Lower leg skin (tissue), 4 donors: ENCODE measurements around the gene EIF2AK2. TPM values are rescaled to one million over a fixed set of nuclear protein-coding genes. Genes with fewer than 3 reads are reported as not detected.

Source experiments
- DNase-seq, 2 donors: peaks; one replicate each; pipeline ENCODE4 v3.0.0-alpha.2; 2019; ENCODE audit warnings: low spot score in 2 of 2
- H3K4me3 ChIP-seq: fragments of 200-600 bp; sonication (generic); 2 replicates; pipeline ENCODE4 v1.5.1; 2017; ENCODE audit warnings: mild to moderate bottlenecking, low read depth; ENCODE audit not compliant: poor library complexity, severe bottlenecking
- CTCF ChIP-seq, 3 donors: fragments of 450-650 bp; IDR thresholded peaks; one replicate each; pipeline ENCODE4 v1.5.1; 2016; ENCODE audit warnings: antibody characterized with exemption in 3 of 3, mild to moderate bottlenecking in 3 of 3, moderate library complexity in 2 of 3
- POLR2A ChIP-seq, 2 donors: fragments of 450-650 bp; IDR thresholded peaks; one replicate each; pipeline ENCODE4 v1.6.1; 2016 to 2017; ENCODE audit warnings: antibody characterized with exemption in 2 of 2, mild to moderate bottlenecking in 1 of 2, moderate library complexity in 1 of 2
- WGBS, 2 donors: methylation state at CpG; one replicate each; pipeline ENCODE4 v1.1.5; 2018; 5-methylcytosine and 5-hydroxymethylcytosine counted together
- intact Hi-C: fragments of 100-400 bp; cut with DNase I; formaldehyde crosslinking; loops from one replicate; pipeline ENCODE4 v1.15.0; 2023; ENCODE audit warnings: low total_unique reads
- total RNA-seq, 4 donors: library from RNA; depleted of rRNA; stranded (reverse); fragments of >200 nt; gene quantifications; one replicate each; pipeline ENCODE4 v1.1.0, GENCODE V29; 2016

EIF2AK2 gene
- total RNA-seq, 4 donors from 2014 or later, result 5.3 to 10.7 (median 7.4) TPM

DNA sequence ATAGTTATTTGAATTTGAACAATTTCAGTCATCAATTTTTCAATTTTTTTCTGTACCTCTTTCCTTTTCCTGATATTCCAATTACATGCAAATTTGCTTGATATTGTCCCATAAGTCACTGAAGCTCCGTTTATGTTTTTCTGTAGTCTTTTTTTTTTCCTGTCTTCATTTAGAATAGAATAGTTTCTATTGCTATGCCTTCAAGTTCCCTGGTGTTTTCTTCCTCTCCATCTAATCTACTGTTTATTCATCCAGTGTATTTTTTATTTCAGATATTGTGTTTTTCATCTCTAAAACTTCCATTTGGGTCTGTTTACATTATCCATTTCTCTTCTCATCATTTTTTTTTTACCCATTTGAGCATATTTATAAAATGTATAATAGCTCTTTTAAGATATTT is 8.0 kb upstream of the EIF2AK2 start:
- WGBS, 2 donors, result 87 to 97% methylated on average over 1 of the region's 1 CpG
- TF ChIP-seq POLR2A (IDR thresholded peaks at IDR 0.05) (no peak), CTCF (IDR thresholded peaks at IDR 0.05) (no peak)
- no peak overlapping the region for H3K4me3 ChIP-seq
- intact Hi-C loops, result no loop called here
- DNase-seq, result no peak

DNA sequence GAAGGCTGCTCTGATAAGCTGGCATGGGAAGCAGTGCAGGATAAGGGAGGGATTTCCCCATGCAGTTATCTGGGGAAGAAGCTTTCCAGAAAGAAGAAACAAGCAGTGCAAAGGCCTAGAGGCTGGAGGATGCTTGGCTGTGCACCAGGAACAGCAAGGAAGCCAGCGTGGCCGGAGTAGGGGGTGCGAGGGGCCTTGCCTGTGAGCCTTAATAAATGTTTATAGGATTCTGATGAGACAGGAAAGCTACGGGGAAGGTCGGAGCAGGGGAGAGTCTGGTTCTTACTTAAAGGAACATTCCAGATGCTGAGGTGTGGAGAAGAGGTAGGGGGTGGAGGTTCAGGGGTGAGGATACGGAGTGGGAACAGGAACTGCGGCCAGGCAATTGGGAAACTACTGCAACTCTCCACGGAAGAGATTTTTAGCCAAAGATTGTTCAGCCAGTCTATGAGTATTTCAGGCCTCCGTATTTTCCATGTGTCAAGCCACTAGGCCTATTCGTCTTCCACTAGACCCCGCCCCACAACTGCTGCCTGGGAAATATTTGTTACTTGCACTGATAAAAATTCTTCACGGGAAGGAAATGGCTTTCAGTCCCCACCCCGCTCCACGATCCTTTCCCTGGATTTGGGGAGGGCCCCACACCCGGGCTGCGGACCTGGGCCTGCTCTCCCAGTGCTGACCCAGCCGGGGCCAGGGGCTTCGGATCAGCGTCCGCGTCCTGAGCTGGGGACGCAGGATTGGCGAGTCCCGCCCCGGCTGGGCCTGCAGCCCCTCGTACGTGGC is 516 bp downstream of the EIF2AK2 start:
- intact Hi-C loops, result no loop called here
- H3K4me3 ChIP-seq, result peak overlapping the region; percentile 77
- WGBS, 2 donors, result 1% methylated on average over 23 to 27 of the region's 27 CpGs
- no peak for TF ChIP-seq POLR2A (IDR thresholded peaks at IDR 0.05)
- peak; percentile 35 to 88 for DNase-seq

DNA sequence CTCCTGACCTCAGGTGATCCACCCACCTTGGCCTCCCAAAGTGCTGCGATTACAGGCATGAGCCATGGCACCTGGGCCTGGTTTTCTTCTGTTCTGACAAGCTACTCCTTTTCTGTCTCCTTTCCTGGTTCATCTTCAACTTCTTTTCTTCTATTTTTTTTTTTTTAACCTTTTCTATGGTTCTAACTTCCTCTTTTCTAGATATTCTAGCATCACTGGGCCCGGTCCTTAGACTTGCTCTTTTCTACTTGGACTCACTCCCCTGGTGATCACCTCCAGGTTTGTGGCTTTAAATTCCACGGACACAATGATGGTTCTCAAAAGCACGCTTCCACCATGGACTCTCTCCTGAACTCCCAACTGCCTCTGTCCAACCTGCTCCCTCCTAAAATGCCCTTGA is 2.0 kb downstream of the EIF2AK2 start:
- no peak for TF ChIP-seq CTCF (IDR thresholded peaks at IDR 0.05)
- TF ChIP-seq POLR2A (IDR thresholded peaks at IDR 0.05), result no peak
- WGBS, 2 donors, result 89 to 93% methylated on average over 4 of the region's 4 CpGs
- H3K4me3 ChIP-seq, result no peak overlapping the region
- intact Hi-C loops, result no loop called here
- no peak for DNase-seq

- no peak overlapping the region for H3K4me3 ChIP-seq
- intact Hi-C loops, result no loop called here
- 86 to 90% methylated on average over 5 of the region's 5 CpGs for WGBS, 2 donors
- no peak for TF ChIP-seq POLR2A (IDR thresholded peaks at IDR 0.05)
- no peak for DNase-seq
Measured at GRCh38 chr2:37153224-37153623, 3.6 kb downstream of the EIF2AK2 start.

- TF ChIP-seq CTCF (IDR thresholded peaks at IDR 0.05), result no peak
- no peak for TF ChIP-seq POLR2A (IDR thresholded peaks at IDR 0.05)
- H3K4me3 ChIP-seq, result no peak overlapping the region
- no peak for DNase-seq
- WGBS, 2 donors, result 34 to 37% methylated on average over 6 of the region's 6 CpGs
- intact Hi-C loops, result no loop called here
Measured at GRCh38 chr2:37149626-37150322, 7.0 kb downstream of the EIF2AK2 start.

GRCh38 chr2:37148325-37148724 is 8.5 kb downstream of the EIF2AK2 start:
- H3K4me3 ChIP-seq, result no peak overlapping the region
- intact Hi-C loops, result no loop called here
- DNase-seq, result no peak
- TF ChIP-seq CTCF (IDR thresholded peaks at IDR 0.05) (no peak), POLR2A (IDR thresholded peaks at IDR 0.05) (no peak)
- 75 to 81% methylated on average over 7 of the region's 7 CpGs for WGBS, 2 donors
